Vagina (tissue), 2 donors: ENCODE data around the gene TMBIM4.

Experiments
- CTCF ChIP-seq, 3 experiments: fragments of 450-650 bp in 2 of 3; fragments of 200-600 bp in 1 of 3; sonication (generic) in 1 of 3; IDR thresholded peaks; one replicate each; pipeline ENCODE4 v1.5.1; 2017 to 2019; ENCODE audit warnings: antibody characterized with exemption in 3 of 3, mild to moderate bottlenecking in 2 of 3, moderate library complexity in 2 of 3
- POLR2A ChIP-seq, 2 donors: fragments of 450-650 bp; IDR thresholded peaks; one replicate each; pipeline ENCODE4 v1.6.1; 2017; ENCODE audit warnings: antibody characterized with exemption in 2 of 2, mild to moderate bottlenecking in 2 of 2, moderate library complexity in 2 of 2

GRCh38 chr12:66149702-66150398, 19.9 kb downstream of the TMBIM4 start:
- no peak for TF ChIP-seq POLR2A (IDR thresholded peaks at IDR 0.05)
- TF ChIP-seq CTCF (IDR thresholded peaks at IDR 0.05): no peak
